CD4-positive, alpha-beta T cell treated with Interleukin-15 for 1 hour (primary cell): ENCODE measurements around the gene MICAL3.
"Not testable (repeated sequence)": the region's sequence is repeated elsewhere in the genome, so short reads cannot be mapped to it uniquely, and the experiment has no call there.

Experiments
- DNase-seq: peaks from one replicate; pipeline ENCODE4 v3.0.0-alpha.2; 2020

Gene MICAL3

GRCh38 chr22:17880468-17880867 lies 143.9 kb downstream of the MICAL3 start:
- DNase-seq: no peak

GRCh38 chr22:17880020-17880419 lies 144.3 kb downstream of the MICAL3 start:
- DNase-seq: no peak

- DNase-seq: no peak
These were observed 145.4 kb downstream of the MICAL3 start for GRCh38 chr22:17878941-17879340.

- no peak for DNase-seq
These were observed 146.1 kb downstream of the MICAL3 start for GRCh38 chr22:17878186-17878694.

GRCh38 chr22:17876878-17877855 lies 147.2 kb downstream of the MICAL3 start:
- DNase-seq: not testable (repeated sequence)

GRCh38 chr22:17876306-17876831 lies 148.0 kb downstream of the MICAL3 start:
- DNase-seq: no peak

GRCh38 chr22:17875631-17876030 lies 148.7 kb downstream of the MICAL3 start:
- DNase-seq: no peak

- DNase-seq: no peak
These were observed 149.2 kb downstream of the MICAL3 start for GRCh38 chr22:17875156-17875555.

- no peak for DNase-seq
These were observed 150.0 kb downstream of the MICAL3 start for GRCh38 chr22:17874231-17874905.

GRCh38 chr22:17873804-17874203 lies 150.6 kb downstream of the MICAL3 start:
- no peak for DNase-seq

GRCh38 chr22:17873116-17873515 lies 151.2 kb downstream of the MICAL3 start:
- no peak for DNase-seq

- no peak for DNase-seq
These were observed 151.9 kb downstream of the MICAL3 start for GRCh38 chr22:17872471-17872870.

GRCh38 chr22:17871726-17872458 lies 152.5 kb downstream of the MICAL3 start:
- no peak for DNase-seq

GRCh38 chr22:17870407-17870806 lies 154.0 kb downstream of the MICAL3 start:
- no peak for DNase-seq

- no peak for DNase-seq
These were observed 154.9 kb downstream of the MICAL3 start for GRCh38 chr22:17869285-17870096.

- DNase-seq: no peak
These were observed 155.6 kb downstream of the MICAL3 start for GRCh38 chr22:17868771-17869170.

- DNase-seq: no peak
These were observed 157.1 kb downstream of the MICAL3 start for GRCh38 chr22:17867160-17867785.

GRCh38 chr22:17866621-17867020 lies 157.7 kb downstream of the MICAL3 start:
- DNase-seq: no peak

GRCh38 chr22:17866127-17866526 lies 158.2 kb downstream of the MICAL3 start:
- DNase-seq: no peak

- DNase-seq: no peak
These were observed 158.9 kb downstream of the MICAL3 start for GRCh38 chr22:17865183-17866055.
